ENCODE measurements around the gene SFXN5.

DNA sequence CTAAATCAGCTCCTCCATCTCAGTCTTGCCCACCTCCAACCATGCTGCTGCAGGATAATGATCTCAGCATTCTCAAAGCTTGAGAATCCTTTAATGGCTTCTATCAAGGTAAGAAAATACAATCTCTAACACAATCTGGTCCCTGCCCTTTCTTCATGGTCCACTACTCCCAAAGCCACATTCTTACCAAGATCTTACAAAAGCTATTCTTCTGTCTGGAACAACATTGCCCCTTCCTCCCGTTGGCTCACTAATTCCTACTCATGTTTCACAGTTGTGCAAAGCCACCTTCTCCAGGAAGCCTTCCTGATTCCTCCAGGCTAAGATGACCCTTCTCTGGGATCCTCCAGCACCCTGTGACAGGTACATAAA is 5.9 kb upstream of the SFXN5 start:
- TF ChIP-seq, protein P1, sequence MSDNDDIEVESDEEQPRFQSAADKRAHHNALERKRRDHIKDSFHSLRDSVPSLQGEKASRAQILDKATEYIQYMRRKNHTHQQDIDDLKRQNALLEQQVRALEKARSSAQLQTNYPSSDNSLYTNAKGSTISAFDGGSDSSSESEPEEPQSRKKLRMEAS (IDR thresholded peaks at IDR 0.05), result no peak
- TF ChIP-seq, protein P2, sequence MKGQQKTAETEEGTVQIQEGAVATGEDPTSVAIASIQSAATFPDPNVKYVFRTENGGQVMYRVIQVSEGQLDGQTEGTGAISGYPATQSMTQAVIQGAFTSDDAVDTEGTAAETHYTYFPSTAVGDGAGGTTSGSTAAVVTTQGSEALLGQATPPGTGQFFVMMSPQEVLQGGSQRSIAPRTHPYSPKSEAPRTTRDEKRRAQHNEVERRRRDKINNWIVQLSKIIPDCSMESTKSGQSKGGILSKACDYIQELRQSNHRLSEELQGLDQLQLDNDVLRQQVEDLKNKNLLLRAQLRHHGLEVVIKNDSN (IDR thresholded peaks at IDR 0.05), result no peak
- TF ChIP-seq EP300 (IDR thresholded peaks at IDR 0.05; ENCODE audit: borderline replicate concordance) (no peak), TCF12 (IDR thresholded peaks at IDR 0.05; ENCODE audit: low read depth) (no peak), YY1 (IDR thresholded peaks at IDR 0.05; ENCODE audit: low read depth) (no peak), NFIC (IDR thresholded peaks at IDR 0.05) (no peak), TEAD4 (IDR thresholded peaks at IDR 0.05) (no peak), TAF1 (IDR thresholded peaks at IDR 0.05; ENCODE audit: low read depth) (no peak), CREB1 (IDR thresholded peaks at IDR 0.05; ENCODE audit: low read depth) (no peak), FOXM1 (IDR thresholded peaks at IDR 0.05; ENCODE audit: borderline replicate concordance, low read depth) (no peak), RAD21 (IDR thresholded peaks at IDR 0.05; ENCODE audit: low read depth) (no peak)
- TF ChIP-seq, protein P3, sequence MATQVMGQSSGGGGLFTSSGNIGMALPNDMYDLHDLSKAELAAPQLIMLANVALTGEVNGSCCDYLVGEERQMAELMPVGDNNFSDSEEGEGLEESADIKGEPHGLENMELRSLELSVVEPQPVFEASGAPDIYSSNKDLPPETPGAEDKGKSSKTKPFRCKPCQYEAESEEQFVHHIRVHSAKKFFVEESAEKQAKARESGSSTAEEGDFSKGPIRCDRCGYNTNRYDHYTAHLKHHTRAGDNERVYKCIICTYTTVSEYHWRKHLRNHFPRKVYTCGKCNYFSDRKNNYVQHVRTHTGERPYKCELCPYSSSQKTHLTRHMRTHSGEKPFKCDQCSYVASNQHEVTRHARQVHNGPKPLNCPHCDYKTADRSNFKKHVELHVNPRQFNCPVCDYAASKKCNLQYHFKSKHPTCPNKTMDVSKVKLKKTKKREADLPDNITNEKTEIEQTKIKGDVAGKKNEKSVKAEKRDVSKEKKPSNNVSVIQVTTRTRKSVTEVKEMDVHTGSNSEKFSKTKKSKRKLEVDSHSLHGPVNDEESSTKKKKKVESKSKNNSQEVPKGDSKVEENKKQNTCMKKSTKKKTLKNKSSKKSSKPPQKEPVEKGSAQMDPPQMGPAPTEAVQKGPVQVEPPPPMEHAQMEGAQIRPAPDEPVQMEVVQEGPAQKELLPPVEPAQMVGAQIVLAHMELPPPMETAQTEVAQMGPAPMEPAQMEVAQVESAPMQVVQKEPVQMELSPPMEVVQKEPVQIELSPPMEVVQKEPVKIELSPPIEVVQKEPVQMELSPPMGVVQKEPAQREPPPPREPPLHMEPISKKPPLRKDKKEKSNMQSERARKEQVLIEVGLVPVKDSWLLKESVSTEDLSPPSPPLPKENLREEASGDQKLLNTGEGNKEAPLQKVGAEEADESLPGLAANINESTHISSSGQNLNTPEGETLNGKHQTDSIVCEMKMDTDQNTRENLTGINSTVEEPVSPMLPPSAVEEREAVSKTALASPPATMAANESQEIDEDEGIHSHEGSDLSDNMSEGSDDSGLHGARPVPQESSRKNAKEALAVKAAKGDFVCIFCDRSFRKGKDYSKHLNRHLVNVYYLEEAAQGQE (IDR thresholded peaks at IDR 0.05; ENCODE audit: low read depth), result no peak
